Activated CD4-positive, alpha-beta T cell treated with anti-CD3 and anti-CD28 coated beads for 36 hours (primary cell): ENCODE results near the gene ADAMTSL3. TPM values are rescaled to one million over a fixed set of nuclear protein-coding genes. Genes with fewer than 3 reads are reported as not detected.

Experiments
- ATAC-seq: fragments of 200-7000 bp; cut with Tn5 transposase; one replicate; pipeline ENCODE4 v1.10.0; 2021; ENCODE audit warnings: mild to moderate bottlenecking, moderate library complexity
- CTCF ChIA-PET: fragments of 350-600 bp; sonication (Branson Sonifier 250); formaldehyde crosslinking; loops from one replicate; lab custom pipeline; 2021; ENCODE audit warnings: antibody characterized with exemption; lab: Charles Lee
- POLR2A ChIA-PET: fragments of 350-600 bp; sonication (Branson Sonifier 250); formaldehyde crosslinking; loops from one replicate; lab custom pipeline; 2021; ENCODE audit warnings: antibody characterized with exemption, inconsistent platforms; lab: Charles Lee
- DNase-seq: peaks from one replicate; pipeline ENCODE4 v3.0.0-alpha.2; 2020
- H3K27ac Mint-ChIP-seq: one replicate; pipeline ENCODE4 v1.8.0; 2021; ENCODE audit warnings: mixed read lengths
- H3K27me3 Mint-ChIP-seq: one replicate; pipeline ENCODE4 v1.8.0; 2021; ENCODE audit warnings: mixed read lengths
- H3K36me3 Mint-ChIP-seq: one replicate; pipeline ENCODE4 v1.8.0; 2021; ENCODE audit warnings: low read depth, mixed read lengths
- H3K4me1 Mint-ChIP-seq: one replicate; pipeline ENCODE4 v1.8.0; 2021; ENCODE audit warnings: mixed read lengths
- H3K4me3 Mint-ChIP-seq: one replicate; pipeline ENCODE4 v1.8.0; 2021; ENCODE audit warnings: mild to moderate bottlenecking, moderate library complexity, mixed read lengths
- H3K9me3 Mint-ChIP-seq: one replicate; pipeline ENCODE4 v1.8.0; 2021; ENCODE audit warnings: low read depth, mixed read lengths
- intact Hi-C, 2 experiments: fragments of 100-400 bp; cut with DNase I in 1 of 2; cut with micrococcal nuclease in 1 of 2; formaldehyde crosslinking; loops; one replicate each; pipeline versions ENCODE4 v1.14.2 to v1.15.1; 2022 to 2024; cut with DNase I, micrococcal nuclease
- total RNA-seq, 2 experiments: library from RNA; stranded (reverse); gene quantifications; one replicate each; pipeline ENCODE4 v1.2.3, GENCODE V29; 2021

ADAMTSL3 gene
- total RNA-seq, 2 experiments from 2014 or later = not detected

DNA sequence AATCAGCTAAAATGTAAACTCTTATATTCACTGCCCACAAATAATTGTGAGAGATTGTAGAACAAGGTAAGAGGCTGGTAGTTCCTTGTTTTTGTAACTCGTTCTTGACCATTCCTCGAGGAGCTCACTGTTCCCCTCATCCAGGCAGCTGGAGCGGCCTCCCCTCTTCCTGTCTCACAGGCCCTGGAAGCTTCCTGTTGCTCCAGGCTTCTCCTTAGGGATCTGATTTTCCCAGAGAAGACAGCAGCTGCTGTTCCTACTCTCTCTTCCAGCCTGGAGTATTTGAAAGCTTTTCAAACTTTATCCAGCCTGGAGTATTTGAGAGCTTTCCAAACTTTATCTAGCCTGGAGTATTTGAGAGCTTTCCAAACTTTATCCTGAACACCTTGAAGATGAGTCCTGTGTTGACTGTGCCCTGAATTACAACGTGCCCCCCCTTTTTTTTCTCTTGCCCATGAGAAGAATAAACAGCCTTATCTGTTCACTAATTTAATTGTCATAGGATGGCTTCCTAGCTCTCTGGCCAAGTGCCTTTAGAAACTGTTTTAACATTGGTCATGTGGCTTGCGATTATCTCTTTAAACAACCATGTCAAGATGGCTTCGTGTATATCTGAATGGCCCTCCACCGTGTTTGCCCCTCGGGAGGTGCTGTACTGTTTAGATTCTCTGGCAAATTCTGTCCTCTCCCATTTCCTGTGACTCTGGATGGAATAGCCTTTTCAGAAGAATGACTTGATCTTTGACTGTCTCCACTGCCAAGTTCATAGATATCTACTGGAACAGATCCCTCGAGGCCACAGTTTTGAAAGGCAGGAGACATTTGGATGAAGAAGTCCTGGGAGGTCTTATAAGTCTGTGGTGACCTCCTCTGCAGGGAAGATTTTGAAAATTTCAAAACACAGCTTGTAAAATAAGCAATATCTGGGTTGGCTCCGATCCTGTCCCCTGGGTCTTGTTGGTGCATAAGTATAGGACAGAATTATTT is 4.8 kb downstream of the ADAMTSL3 start:
- H3K4me3 Mint-ChIP-seq = no peak overlapping the region
- intact Hi-C loops = no loop called here
- no peaks in the 10 kb centered on the region for H3K9me3 Mint-ChIP-seq
- H3K27me3 Mint-ChIP-seq = peaks cover 16% of the 10 kb centered on the region
- ChIA-PET CTCF (no interaction called here), POLR2A (no interaction called here)
- no peaks in the 10 kb centered on the region for H3K36me3 Mint-ChIP-seq
- DNase-seq = no peak
- H3K4me1 Mint-ChIP-seq = no peaks in the 10 kb centered on the region
- H3K27ac Mint-ChIP-seq = no peak overlapping the region
- ATAC-seq = no peak

DNA sequence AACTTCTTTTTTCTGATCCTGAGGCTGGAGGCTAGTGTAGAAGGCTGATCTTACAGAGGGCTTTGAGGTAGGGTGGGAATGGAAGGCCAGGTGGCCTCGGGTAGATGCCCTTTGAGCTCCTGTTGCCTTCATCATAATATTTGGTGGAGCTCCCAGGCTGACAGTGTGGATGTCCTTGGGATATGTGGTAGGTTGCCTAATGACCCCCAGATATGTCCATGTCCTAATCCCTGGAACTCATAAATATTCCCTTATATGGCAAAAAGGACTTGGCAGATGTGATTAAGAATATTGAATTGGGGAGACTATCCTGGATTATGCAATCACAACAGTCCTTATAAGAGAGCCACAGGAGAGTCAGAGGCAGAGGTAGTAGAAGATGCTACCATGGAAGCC is 5.5 kb downstream of the ADAMTSL3 start:
- Mint-ChIP-seq H3K27me3 (peaks cover 15% of the 10 kb centered on the region), H3K4me1 (no peaks in the 10 kb centered on the region), H3K27ac (no peak overlapping the region), H3K9me3 (no peaks in the 10 kb centered on the region), H3K4me3 (no peak overlapping the region), H3K36me3 (no peaks in the 10 kb centered on the region)
- intact Hi-C loops = no loop called here
- ATAC-seq (no peak), DNase-seq (no peak)
- CTCF ChIA-PET = interaction anchor here (0.6 kb wide), 1 partner anchor 49 kb away, joined by 3 read pairs; no protein-coding TSS in a partner anchor
- POLR2A ChIA-PET = no interaction called here

DNA sequence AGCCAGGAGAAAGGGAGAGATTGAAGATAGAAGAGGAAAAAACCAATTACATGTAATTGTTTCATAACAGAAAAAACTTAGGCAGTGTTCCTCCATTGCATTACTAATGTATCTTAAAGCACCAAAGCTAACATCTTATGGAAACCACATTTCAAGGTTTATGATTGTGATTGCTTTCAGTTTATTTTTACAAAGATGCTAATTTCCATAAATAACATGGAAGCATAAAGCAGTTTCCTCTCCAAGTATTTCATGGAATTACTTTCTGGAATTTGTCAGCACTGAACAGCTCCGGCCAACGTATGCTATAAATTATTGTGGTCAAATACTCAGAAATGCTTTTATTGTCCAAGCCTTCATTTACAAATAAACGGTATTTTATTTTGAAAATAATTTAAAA is 11.6 kb downstream of the ADAMTSL3 start:
- Mint-ChIP-seq H3K36me3 (no peaks in the 10 kb centered on the region), H3K4me1 (no peaks in the 10 kb centered on the region), H3K27me3 (peaks cover 2% of the 10 kb centered on the region), H3K9me3 (peaks cover 2% of the 10 kb centered on the region), H3K4me3 (no peak overlapping the region), H3K27ac (no peak overlapping the region)
- DNase-seq (no peak), ATAC-seq (no peak)
- ChIA-PET POLR2A (no interaction called here), CTCF (no interaction called here)
- intact Hi-C loops = no loop called here

GRCh38 chr15:83670672-83671229 is 16.8 kb downstream of the ADAMTSL3 start:
- ChIA-PET CTCF (no interaction called here), POLR2A (no interaction called here)
- Mint-ChIP-seq H3K4me1 (no peaks in the 10 kb centered on the region), H3K4me3 (no peak overlapping the region), H3K36me3 (no peaks in the 10 kb centered on the region), H3K9me3 (peaks cover 2% of the 10 kb centered on the region), H3K27ac (no peak overlapping the region), H3K27me3 (no peaks in the 10 kb centered on the region)
- ATAC-seq = no peak
- intact Hi-C loops = no loop called here
- DNase-seq = no peak

DNA sequence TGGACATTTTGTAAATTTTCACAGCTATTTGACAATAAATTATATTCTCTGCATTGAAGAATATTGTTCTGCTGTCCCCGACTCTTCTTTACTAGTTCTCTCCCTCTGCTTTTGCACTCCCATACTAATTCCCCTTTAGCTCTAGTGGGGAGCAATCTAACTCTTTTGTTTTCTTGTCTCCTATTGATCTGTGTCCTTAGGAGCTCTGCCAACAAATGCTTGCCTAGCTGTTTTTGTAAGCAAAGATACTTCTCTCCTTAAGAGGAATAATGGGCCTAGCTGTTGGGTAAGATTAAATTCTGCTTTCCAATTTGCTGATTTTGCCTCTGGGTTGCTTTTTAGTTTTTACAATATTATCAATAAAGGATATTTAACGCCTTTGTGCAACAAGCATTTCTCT is 17.7 kb downstream of the ADAMTSL3 start:
- CTCF ChIA-PET = no interaction called here

GRCh38 chr15:83673385-83673784 is 19.5 kb downstream of the ADAMTSL3 start:
- CTCF ChIA-PET = no interaction called here
- peaks cover 3% of the 10 kb centered on the region for H3K9me3 Mint-ChIP-seq
- DNase-seq = no peak

More for the DNA sequence above, 17.7 kb downstream of the ADAMTSL3 start:
- Mint-ChIP-seq H3K4me3 (no peak overlapping the region), H3K27ac (no peak overlapping the region), H3K36me3 (no peaks in the 10 kb centered on the region), H3K27me3 (no peaks in the 10 kb centered on the region), H3K9me3 (peaks cover 2% of the 10 kb centered on the region), H3K4me1 (no peaks in the 10 kb centered on the region)
- no peak for DNase-seq
- intact Hi-C loops = no loop called here
- POLR2A ChIA-PET = no interaction called here
- ATAC-seq = no peak

DNA sequence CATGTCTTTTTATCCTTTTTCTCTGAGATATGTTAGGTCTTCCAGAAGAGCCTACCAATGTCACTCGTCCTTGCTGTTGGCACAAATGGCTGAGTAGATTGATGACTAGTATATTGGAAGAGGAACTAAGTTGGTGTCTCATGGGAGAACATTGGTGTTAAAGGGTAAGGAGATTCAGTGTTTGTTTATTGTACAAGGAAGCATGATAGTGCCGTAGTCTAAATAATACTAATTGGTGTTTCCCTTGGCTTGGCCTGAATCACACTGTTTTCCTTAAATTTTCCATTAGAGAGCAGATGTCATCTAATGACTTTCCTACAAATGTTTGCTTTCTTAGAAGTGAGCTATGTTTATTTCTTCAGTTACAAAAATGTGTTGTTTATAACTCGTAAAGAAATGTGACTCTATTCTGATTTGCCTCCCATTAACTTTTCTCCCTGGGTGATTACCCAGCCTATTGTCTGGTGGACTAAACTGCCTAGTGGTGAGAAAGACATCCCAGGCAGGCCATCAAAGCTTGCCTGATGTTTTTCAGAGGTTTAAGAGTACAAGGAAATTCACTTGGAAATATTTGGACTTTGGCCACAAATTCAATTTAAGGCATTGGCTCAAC is 28.7 kb downstream of the ADAMTSL3 start:
- intact Hi-C loops = no loop called here
- Mint-ChIP-seq H3K27ac (no peak overlapping the region), H3K4me3 (no peak overlapping the region), H3K36me3 (no peaks in the 10 kb centered on the region), H3K9me3 (peaks cover 1% of the 10 kb centered on the region), H3K4me1 (no peaks in the 10 kb centered on the region), H3K27me3 (peaks cover 2% of the 10 kb centered on the region)
- no peak for ATAC-seq
- DNase-seq = no peak
- ChIA-PET CTCF (no interaction called here), POLR2A (no interaction called here)

More at GRCh38 chr15:83673385-83673784, 19.5 kb downstream of the ADAMTSL3 start:
- Mint-ChIP-seq H3K4me1 (no peaks in the 10 kb centered on the region), H3K27ac (no peak overlapping the region), H3K36me3 (no peaks in the 10 kb centered on the region), H3K4me3 (no peak overlapping the region), H3K27me3 (peaks cover 2% of the 10 kb centered on the region)
- POLR2A ChIA-PET = no interaction called here
- intact Hi-C loops = no loop called here
- no peak for ATAC-seq

- Mint-ChIP-seq H3K4me1 (no peaks in the 10 kb centered on the region), H3K4me3 (no peak overlapping the region), H3K36me3 (no peaks in the 10 kb centered on the region), H3K9me3 (no peaks in the 10 kb centered on the region), H3K27me3 (peaks cover 5% of the 10 kb centered on the region), H3K27ac (no peak overlapping the region)
- no peak for ATAC-seq
- no peak for DNase-seq
- intact Hi-C loops = no loop called here
- ChIA-PET POLR2A (no interaction called here), CTCF (no interaction called here)
These were observed 32.0 kb downstream of the ADAMTSL3 start for GRCh38 chr15:83685916-83686332.

DNA sequence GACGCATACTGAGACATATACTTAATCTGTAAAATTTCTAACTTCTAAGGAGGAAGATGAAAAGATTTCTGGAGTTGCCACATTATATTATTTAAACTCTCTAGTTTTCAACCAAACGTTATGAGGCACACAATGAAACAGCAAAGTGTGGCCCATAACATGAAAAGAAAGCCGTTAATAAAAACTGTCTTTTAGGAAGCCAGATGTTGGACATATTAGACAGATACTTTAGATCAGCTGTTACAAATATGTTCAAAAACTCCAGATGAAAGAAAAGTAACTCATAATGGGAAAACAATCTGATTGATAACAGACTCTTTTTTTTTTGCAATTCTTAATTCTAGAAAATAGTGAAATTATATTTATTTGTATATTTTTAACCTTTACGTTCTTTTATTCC is 34.3 kb downstream of the ADAMTSL3 start:
- Mint-ChIP-seq H3K36me3 (no peaks in the 10 kb centered on the region), H3K27ac (no peak overlapping the region), H3K27me3 (peaks cover 5% of the 10 kb centered on the region), H3K4me3 (no peak overlapping the region), H3K4me1 (no peaks in the 10 kb centered on the region), H3K9me3 (no peaks in the 10 kb centered on the region)
- no peak for DNase-seq
- ChIA-PET POLR2A (interaction anchor here (0.6 kb wide), 1 partner anchor 433 kb away, joined by 3 read pairs; no protein-coding TSS in a partner anchor), CTCF (no interaction called here)
- ATAC-seq = no peak
- intact Hi-C loops = no loop called here

DNA sequence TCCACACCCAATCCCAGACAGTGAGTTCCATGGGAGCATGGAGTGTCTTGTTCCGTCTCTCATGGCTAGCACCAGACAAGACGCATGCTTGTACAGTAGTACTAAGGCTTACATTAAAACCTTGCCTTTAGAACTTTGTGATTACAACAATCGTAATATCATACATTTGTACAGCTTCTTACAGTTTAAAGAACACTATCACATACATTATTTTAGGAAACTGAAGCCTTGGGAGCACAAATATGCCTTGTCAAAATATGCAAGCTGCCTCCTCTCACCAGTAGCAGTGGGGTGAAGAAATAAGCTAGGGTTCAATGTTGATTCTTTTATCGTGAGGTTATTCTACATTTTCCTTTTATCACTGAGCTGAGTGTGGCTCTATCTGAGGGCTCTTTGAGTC is 36.8 kb downstream of the ADAMTSL3 start:
- DNase-seq (no peak), ATAC-seq (no peak)
- Mint-ChIP-seq H3K4me1 (no peaks in the 10 kb centered on the region), H3K27me3 (peaks cover 5% of the 10 kb centered on the region), H3K9me3 (no peaks in the 10 kb centered on the region), H3K4me3 (no peak overlapping the region), H3K27ac (no peak overlapping the region), H3K36me3 (no peaks in the 10 kb centered on the region)
- intact Hi-C loops = no loop called here
- ChIA-PET POLR2A (no interaction called here), CTCF (no interaction called here)

DNA sequence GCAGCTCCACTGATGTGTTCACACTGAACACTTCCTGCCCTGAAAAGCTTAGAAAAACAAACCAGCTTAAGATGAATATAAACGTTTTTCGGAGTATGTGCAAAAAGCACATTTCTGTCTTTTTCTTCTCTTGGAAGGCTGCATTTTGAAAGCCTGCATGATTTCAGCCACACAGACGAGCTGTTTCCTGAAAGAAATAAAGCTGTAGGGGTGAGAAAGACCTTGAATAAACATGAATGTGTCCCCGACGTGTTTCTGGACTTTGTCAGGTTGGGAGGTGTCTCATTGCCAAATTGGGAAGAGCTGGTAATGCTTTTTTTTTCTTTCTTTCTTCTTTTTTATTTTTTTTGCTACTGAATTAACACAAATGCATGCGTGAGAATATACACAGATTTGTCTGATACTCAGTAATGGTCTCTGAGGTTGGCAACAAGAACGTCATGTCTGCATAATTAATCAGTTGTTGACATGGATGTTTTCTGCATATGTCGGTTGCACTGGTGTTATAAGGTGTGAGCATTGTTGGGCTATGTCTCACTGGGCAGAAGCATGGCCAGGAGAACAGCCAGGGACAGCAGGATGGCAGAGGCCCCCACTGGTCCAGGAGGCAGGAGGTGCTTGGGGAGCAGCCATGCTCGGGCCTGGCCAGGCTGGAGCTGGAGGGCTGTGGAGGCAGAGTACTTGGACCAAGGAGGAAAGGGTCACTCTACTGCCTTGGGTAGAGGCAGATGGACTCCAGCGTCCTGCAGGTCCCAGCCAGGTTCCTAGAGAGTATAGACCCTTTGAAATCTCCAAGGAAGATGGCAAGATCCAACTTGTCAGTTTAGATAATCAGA is 39.0 kb downstream of the ADAMTSL3 start:
- H3K4me1 Mint-ChIP-seq = no peaks in the 10 kb centered on the region
- CTCF ChIA-PET = no interaction called here
- POLR2A ChIA-PET = no interaction called here

More for the DNA sequence above, 39.0 kb downstream of the ADAMTSL3 start:
- H3K27ac Mint-ChIP-seq = no peak overlapping the region
- H3K4me3 Mint-ChIP-seq = no peak overlapping the region
- H3K9me3 Mint-ChIP-seq = no peaks in the 10 kb centered on the region
- H3K36me3 Mint-ChIP-seq = no peaks in the 10 kb centered on the region
- DNase-seq = no peak
- intact Hi-C loops = no loop called here
- H3K27me3 Mint-ChIP-seq = peaks cover 5% of the 10 kb centered on the region
- ATAC-seq = no peak
